ENCODE data around the gene DNM3.

The DNM3 gene

DNA sequence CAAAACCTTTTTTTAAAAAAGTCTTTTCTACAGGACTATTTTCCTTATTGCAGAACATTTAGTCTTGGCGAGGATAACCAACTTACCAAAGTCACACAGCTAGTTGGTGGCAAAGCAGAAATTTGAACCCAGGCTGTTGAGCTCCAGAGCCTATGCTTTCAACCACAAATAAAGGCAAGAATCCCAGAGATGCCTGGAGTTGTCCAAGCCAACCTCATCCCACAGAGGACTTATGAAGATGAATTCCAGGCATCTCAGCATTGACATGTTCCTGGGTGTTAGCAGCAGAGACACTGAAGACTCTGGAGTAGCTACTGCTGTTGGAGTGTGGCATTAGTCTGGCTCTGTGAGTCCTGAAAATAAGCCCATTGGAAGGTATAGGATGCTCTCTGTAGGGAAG is 291.5 kb downstream of the DNM3 start:
- TF ChIP-seq, protein P1, sequence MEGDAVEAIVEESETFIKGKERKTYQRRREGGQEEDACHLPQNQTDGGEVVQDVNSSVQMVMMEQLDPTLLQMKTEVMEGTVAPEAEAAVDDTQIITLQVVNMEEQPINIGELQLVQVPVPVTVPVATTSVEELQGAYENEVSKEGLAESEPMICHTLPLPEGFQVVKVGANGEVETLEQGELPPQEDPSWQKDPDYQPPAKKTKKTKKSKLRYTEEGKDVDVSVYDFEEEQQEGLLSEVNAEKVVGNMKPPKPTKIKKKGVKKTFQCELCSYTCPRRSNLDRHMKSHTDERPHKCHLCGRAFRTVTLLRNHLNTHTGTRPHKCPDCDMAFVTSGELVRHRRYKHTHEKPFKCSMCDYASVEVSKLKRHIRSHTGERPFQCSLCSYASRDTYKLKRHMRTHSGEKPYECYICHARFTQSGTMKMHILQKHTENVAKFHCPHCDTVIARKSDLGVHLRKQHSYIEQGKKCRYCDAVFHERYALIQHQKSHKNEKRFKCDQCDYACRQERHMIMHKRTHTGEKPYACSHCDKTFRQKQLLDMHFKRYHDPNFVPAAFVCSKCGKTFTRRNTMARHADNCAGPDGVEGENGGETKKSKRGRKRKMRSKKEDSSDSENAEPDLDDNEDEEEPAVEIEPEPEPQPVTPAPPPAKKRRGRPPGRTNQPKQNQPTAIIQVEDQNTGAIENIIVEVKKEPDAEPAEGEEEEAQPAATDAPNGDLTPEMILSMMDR (IDR thresholded peaks at IDR 0.05; ENCODE audit: insufficient read depth, missing control alignments): no peak
- FAIRE-seq (no peak), DNase-seq (ENCODE audit: insufficient read length, low spot score) (no peak)

DNA sequence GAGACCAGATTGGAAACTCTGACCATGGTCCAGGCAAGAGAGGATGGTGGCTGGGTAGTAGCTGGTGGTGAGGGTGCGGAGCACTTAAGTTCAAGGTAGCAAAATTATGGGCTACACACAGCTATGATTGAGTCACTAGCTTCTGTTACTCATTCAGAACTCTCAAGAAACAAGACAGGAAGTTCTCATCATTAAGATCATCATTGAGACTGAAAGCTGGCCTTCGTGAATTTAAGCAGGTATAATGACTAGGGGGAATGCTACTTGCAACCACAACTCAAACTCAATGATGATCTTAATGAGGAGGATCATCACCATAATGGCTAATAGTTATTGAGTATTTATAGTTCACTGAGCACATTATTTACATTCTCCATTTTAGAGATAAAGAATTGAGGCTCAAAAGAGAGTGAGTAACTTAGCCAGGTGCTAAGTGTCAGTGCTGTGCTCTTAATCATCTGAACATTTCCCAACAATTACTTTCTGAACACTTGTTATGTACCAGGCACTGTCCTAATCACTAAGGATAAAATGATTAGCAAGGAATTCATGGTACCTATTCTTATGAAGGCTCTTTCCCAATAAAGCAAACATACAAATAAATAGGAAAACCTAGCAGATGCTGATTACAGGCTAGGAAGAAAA is 292.9 kb downstream of the DNM3 start:
- DNase-seq (ENCODE audit: insufficient read length, low spot score): no peak
- TF ChIP-seq, protein P1 (IDR thresholded peaks at IDR 0.05; ENCODE audit: insufficient read depth, missing control alignments): no peak
- FAIRE-seq: peak; percentile 74

DNA sequence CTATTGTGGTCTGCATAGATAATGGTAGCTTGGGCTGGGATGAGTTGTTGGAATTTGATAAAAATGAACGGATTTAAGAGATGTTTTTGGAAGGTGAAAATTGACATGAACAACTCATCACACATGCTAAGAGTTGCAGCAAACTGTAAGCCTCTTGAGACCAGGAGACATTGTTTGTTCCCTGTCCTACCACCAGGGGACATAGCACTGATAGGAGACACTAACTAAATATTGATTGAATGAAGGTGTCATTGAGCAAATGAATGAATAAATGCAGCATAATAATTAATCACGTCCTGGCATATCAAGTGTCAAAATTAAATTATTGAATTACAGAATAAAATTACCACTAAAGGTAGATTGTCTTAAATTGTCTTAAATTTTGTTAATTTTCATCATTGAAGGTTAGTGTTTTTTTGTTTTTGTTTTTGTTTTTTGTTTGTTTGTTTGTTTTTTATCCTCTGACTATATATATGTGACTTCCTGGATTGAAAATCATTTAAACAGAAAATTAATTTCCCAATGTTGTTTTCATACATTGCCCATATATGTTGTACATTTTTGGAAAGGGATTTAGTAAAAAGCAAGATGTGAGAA is 293.9 kb downstream of the DNM3 start:
- FAIRE-seq: peak; percentile 79
- TF ChIP-seq, protein P1 (IDR thresholded peaks at IDR 0.05; ENCODE audit: insufficient read depth, missing control alignments): peak; percentile 36
- DNase-seq (ENCODE audit: insufficient read length, low spot score): no peak

DNA sequence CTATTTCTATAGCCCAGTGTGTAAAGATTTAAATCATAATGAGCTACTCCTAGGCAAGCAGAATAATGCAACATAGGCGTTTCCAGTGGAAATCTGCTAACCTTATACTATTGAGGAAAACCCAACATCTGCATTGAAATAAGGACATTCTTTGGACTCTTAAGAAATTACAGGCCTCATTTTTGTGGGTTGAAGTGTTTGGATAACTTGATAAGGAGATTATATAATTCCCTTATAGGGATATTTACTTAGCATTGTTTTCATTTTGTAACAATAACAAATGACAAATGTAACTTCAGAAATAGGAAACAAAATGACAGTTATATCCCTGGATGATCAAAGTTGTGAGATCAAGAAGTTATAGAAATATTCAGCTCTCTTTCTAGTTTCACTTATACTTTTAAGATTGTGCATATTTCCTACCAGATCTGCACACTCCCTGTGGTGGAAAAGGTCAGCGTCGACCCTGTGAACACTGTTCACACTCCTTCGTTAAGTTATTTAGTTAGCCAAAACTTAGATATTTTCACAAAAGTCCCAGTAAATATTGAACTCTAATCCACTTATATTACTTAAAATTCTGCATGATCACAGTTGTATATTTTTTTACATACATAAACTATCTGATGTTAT is 294.8 kb downstream of the DNM3 start:
- TF ChIP-seq, protein P1 (IDR thresholded peaks at IDR 0.05; ENCODE audit: insufficient read depth, missing control alignments): no peak
- peak; percentile 81 for FAIRE-seq
- no peak for DNase-seq (ENCODE audit: insufficient read length, low spot score)

- TF ChIP-seq, protein P1 (IDR thresholded peaks at IDR 0.05; ENCODE audit: insufficient read depth, missing control alignments): no peak
- FAIRE-seq: no peak
- DNase-seq (ENCODE audit: insufficient read length, low spot score): no peak
Measured at GRCh38 chr1:172136925-172137324, 295.6 kb downstream of the DNM3 start.

GRCh38 chr1:172137703-172138454 is 296.6 kb downstream of the DNM3 start:
- FAIRE-seq: no peak

More at GRCh38 chr1:172137703-172138454, 296.6 kb downstream of the DNM3 start:
- TF ChIP-seq, protein P1 (IDR thresholded peaks at IDR 0.05; ENCODE audit: insufficient read depth, missing control alignments): no peak
- no peak for DNase-seq (ENCODE audit: insufficient read length, low spot score)

Data from D721Med (cell line).